ENCODE results near the gene DDIT3. TPM values are rescaled to one million over a fixed set of nuclear protein-coding genes. Genes with fewer than 3 reads are reported as not detected.
A peak's percentile ranks its signal among the peaks of the same experiment; 100 is the strongest.
"Not testable (repeated sequence)": the region's sequence is repeated elsewhere in the genome, so short reads cannot be mapped to it uniquely, and the experiment has no call there.

DDIT3 gene
- total RNA-seq, 1 donor from 2014 or later: 17.7 TPM

GRCh38 chr12:57512665-57513064, 7.6 kb downstream of the DDIT3 start:
- Mint-ChIP-seq H3K27ac (peak overlapping the region; percentile 12), H3K4me3 (no peak overlapping the region), H3K36me3 (peaks cover 40% of the 10 kb centered on the region), H3K27me3 (no peaks in the 10 kb centered on the region), H3K9me3 (no peaks in the 10 kb centered on the region), H3K4me1 (ENCODE audit: unreplicated experiment) (no peaks in the 10 kb centered on the region)
- DNase-seq (ENCODE audit: extremely low spot score, unreplicated experiment): no peak
- TF ChIP-seq CTCF (conservative IDR thresholded peaks at IDR 0.05): no peak

- H3K4me3 Mint-ChIP-seq: no peak overlapping the region
- DNase-seq (ENCODE audit: extremely low spot score, unreplicated experiment): no peak
- no peaks in the 10 kb centered on the region for H3K27me3 Mint-ChIP-seq
- H3K36me3 Mint-ChIP-seq: peaks cover 36% of the 10 kb centered on the region
- no peak for TF ChIP-seq CTCF (conservative IDR thresholded peaks at IDR 0.05)
- H3K27ac Mint-ChIP-seq: no peak overlapping the region
- H3K4me1 Mint-ChIP-seq (ENCODE audit: unreplicated experiment): no peaks in the 10 kb centered on the region
- H3K9me3 Mint-ChIP-seq: no peaks in the 10 kb centered on the region
Observed at GRCh38 chr12:57511588-57512325, 8.6 kb downstream of the DDIT3 start.

GRCh38 chr12:57511161-57511560, 9.2 kb downstream of the DDIT3 start:
- H3K36me3 Mint-ChIP-seq: peaks cover 32% of the 10 kb centered on the region
- H3K27me3 Mint-ChIP-seq: no peaks in the 10 kb centered on the region
- H3K4me1 Mint-ChIP-seq (ENCODE audit: unreplicated experiment): no peaks in the 10 kb centered on the region
- DNase-seq (ENCODE audit: extremely low spot score, unreplicated experiment): no peak
- H3K4me3 Mint-ChIP-seq: no peak overlapping the region
- no peak overlapping the region for H3K27ac Mint-ChIP-seq
- no peak for TF ChIP-seq CTCF (conservative IDR thresholded peaks at IDR 0.05)
- no peaks in the 10 kb centered on the region for H3K9me3 Mint-ChIP-seq

- H3K36me3 Mint-ChIP-seq: peaks cover 26% of the 10 kb centered on the region
- not testable (repeated sequence) for H3K9me3 Mint-ChIP-seq; H3K4me3 Mint-ChIP-seq; H3K27ac Mint-ChIP-seq; H3K4me1 Mint-ChIP-seq (ENCODE audit: unreplicated experiment); DNase-seq (ENCODE audit: extremely low spot score, unreplicated experiment); H3K27me3 Mint-ChIP-seq
Observed at GRCh38 chr12:57507796-57508195, 12.5 kb downstream of the DDIT3 start.

GRCh38 chr12:57506541-57506940, 13.8 kb downstream of the DDIT3 start:
- H3K27me3 Mint-ChIP-seq; H3K27ac Mint-ChIP-seq; H3K9me3 Mint-ChIP-seq; H3K4me1 Mint-ChIP-seq (ENCODE audit: unreplicated experiment); H3K4me3 Mint-ChIP-seq; DNase-seq (ENCODE audit: extremely low spot score, unreplicated experiment): not testable (repeated sequence)
- H3K36me3 Mint-ChIP-seq: peaks cover 22% of the 10 kb centered on the region

GRCh38 chr12:57502311-57502969, 17.9 kb downstream of the DDIT3 start:
- DNase-seq (ENCODE audit: extremely low spot score, unreplicated experiment); H3K4me1 Mint-ChIP-seq (ENCODE audit: unreplicated experiment); H3K27me3 Mint-ChIP-seq; H3K9me3 Mint-ChIP-seq; H3K27ac Mint-ChIP-seq; H3K4me3 Mint-ChIP-seq: not testable (repeated sequence)
- H3K36me3 Mint-ChIP-seq: peaks cover 36% of the 10 kb centered on the region

- no peak overlapping the region for H3K27ac Mint-ChIP-seq
- H3K9me3 Mint-ChIP-seq: no peaks in the 10 kb centered on the region
- peaks cover 44% of the 10 kb centered on the region for H3K36me3 Mint-ChIP-seq
- TF ChIP-seq CTCF (conservative IDR thresholded peaks at IDR 0.05): no peak
- no peaks in the 10 kb centered on the region for H3K4me1 Mint-ChIP-seq (ENCODE audit: unreplicated experiment)
- no peak overlapping the region for H3K4me3 Mint-ChIP-seq
- no peaks in the 10 kb centered on the region for H3K27me3 Mint-ChIP-seq
- DNase-seq (ENCODE audit: extremely low spot score, unreplicated experiment): no peak
Observed at GRCh38 chr12:57500213-57500612, 20.1 kb downstream of the DDIT3 start.
